HepG2 (cell line): ENCODE measurements around the gene CAMTA2.

Experiments used
- CTCF ChIP-seq: sonication (generic); formaldehyde crosslinking; IDR thresholded peaks from 2 replicates; pipeline ENCODE4 v1.5.0; 2020; ENCODE audit warnings: mild to moderate bottlenecking, missing genetic modification reagents, moderate library complexity
- HINFP ChIP-seq: sonication (generic); formaldehyde crosslinking; IDR thresholded peaks from 2 replicates; pipeline ENCODE4 v1.4.0; 2020; ENCODE audit warnings: low read depth, mild to moderate bottlenecking, missing genetic modification reagents
- KDM5A ChIP-seq: fragments of 200-600 bp; sonication (generic); IDR thresholded peaks from 2 replicates; pipeline ENCODE4 v1.7.0; 2018; ENCODE audit warnings: antibody characterized with exemption, mild to moderate bottlenecking, low read length, borderline replicate concordance
- NR2C2 ChIP-seq: sonication (generic); formaldehyde crosslinking; IDR thresholded peaks from 2 replicates; pipeline ENCODE4 v1.4.0; 2020; ENCODE audit warnings: missing genetic modification reagents, mild to moderate bottlenecking, moderate library complexity, borderline replicate concordance
- POLR2AphosphoS5 ChIP-seq: IDR thresholded peaks from 2 replicates; pipeline ENCODE4 v1.6.1; 2012; ENCODE audit warnings: low read depth, low read length
- SRY ChIP-seq: sonication (generic); formaldehyde crosslinking; IDR thresholded peaks from 2 replicates; pipeline ENCODE4 v1.8.0; 2022; ENCODE audit warnings: mild to moderate bottlenecking, missing genetic modification reagents
- ZBTB39 ChIP-seq: sonication (generic); formaldehyde crosslinking; IDR thresholded peaks from 2 replicates; pipeline ENCODE4 v1.5.0; 2020; ENCODE audit warnings: missing genetic modification reagents
- ZNF510 ChIP-seq: sonication (generic); formaldehyde crosslinking; IDR thresholded peaks from 2 replicates; pipeline ENCODE4 v1.4.0; 2020; ENCODE audit warnings: low read depth, mild to moderate bottlenecking, missing genetic modification reagents
- ZNF788 ChIP-seq: sonication (generic); formaldehyde crosslinking; IDR thresholded peaks from 2 replicates; pipeline ENCODE4 v1.5.0; 2020; ENCODE audit warnings: mild to moderate bottlenecking, missing genetic modification reagents, borderline replicate concordance

GRCh38 chr17:4920351-4921048 lies 67.0 kb downstream of the CAMTA2 start:
- TF ChIP-seq KDM5A (no peak), NR2C2 (CRISPR knock-in tag) (no peak; the same call in 1 of the 2 replicates), ZNF510 (CRISPR knock-in tag) (no peak), ZBTB39 (no peak), SRY (no peak), POLR2AphosphoS5 (no peak), ZNF788 (CRISPR knock-in tag) (no peak), CTCF (CRISPR knock-in tag) (no peak), HINFP (CRISPR knock-in tag) (no peak)
